Subcutaneous adipose tissue (tissue), 4 donors: Measurements from ENCODE around the gene ASIC3. TPM values are rescaled to one million over a fixed set of nuclear protein-coding genes. Genes with fewer than 3 reads are reported as not detected.

Experiments
- CTCF ChIP-seq: fragments of 450-650 bp; IDR thresholded peaks from one replicate; pipeline ENCODE4 v1.5.1; 2016; ENCODE audit warnings: low read depth, mild to moderate bottlenecking, control low read depth, antibody characterized with exemption, moderate library complexity
- total RNA-seq, 4 donors: library from RNA; depleted of rRNA; stranded (reverse); fragments of >200 nt; gene quantifications; one replicate each; pipeline ENCODE4 v1.1.0, GENCODE V29; 2016

Gene ASIC3
- total RNA-seq, 4 donors from 2014 or later, result 0.34 to 1.1 (median 0.44) TPM; not detected in 1

GRCh38 chr7:151011097-151011409 is 37.3 kb upstream of the ASIC3 start:
- TF ChIP-seq CTCF, result no peak

GRCh38 chr7:151012031-151012692 is 36.2 kb upstream of the ASIC3 start:
- no peak for TF ChIP-seq CTCF

- no peak for TF ChIP-seq CTCF
These were observed 35.4 kb upstream of the ASIC3 start for GRCh38 chr7:151012911-151013347.

- no peak for TF ChIP-seq CTCF
These were observed 35.0 kb upstream of the ASIC3 start for GRCh38 chr7:151013356-151013732.

- TF ChIP-seq CTCF, result no peak
These were observed 34.4 kb upstream of the ASIC3 start for GRCh38 chr7:151013733-151014497.

GRCh38 chr7:151014950-151015349 is 33.4 kb upstream of the ASIC3 start:
- TF ChIP-seq CTCF, result no peak

- TF ChIP-seq CTCF, result no peak
These were observed 32.4 kb upstream of the ASIC3 start for GRCh38 chr7:151015967-151016366.
